WTC11 (cell line): ENCODE results near the gene NSFL1C. TPM values are rescaled to one million over a fixed set of nuclear protein-coding genes. Genes with fewer than 3 reads are reported as not detected.

Experiments
- ATAC-seq: fragments of 200-7000 bp; cut with Tn5 transposase; 2 replicates; pipeline ENCODE4 v1.10.0; 2021; ENCODE audit warnings: mild to moderate bottlenecking, moderate library complexity
- CTCF ChIA-PET: fragments of 300-600 bp; sonication (Branson Sonifier 250); formaldehyde crosslinking; loops from one replicate; lab custom pipeline; 2021; ENCODE audit warnings: antibody characterized with exemption; lab: Charles Lee
- POLR2A ChIA-PET: fragments of 350-600 bp; sonication (Branson Sonifier 250); formaldehyde crosslinking; loops from one replicate; lab custom pipeline; 2021; ENCODE audit warnings: antibody characterized with exemption; lab: Charles Lee
- DNase-seq: peaks from one replicate; pipeline ENCODE4 v3.0.0; 2021; ENCODE audit warnings: low spot score
- H3K27ac Mint-ChIP-seq: 2 replicates; pipeline ENCODE4 v1.8.0; 2021; ENCODE audit warnings: mixed read lengths
- H3K27me3 Mint-ChIP-seq: 2 replicates; pipeline ENCODE4 v1.8.0; 2021; ENCODE audit warnings: low read depth, mild to moderate bottlenecking, moderate library complexity, mixed read lengths
- H3K36me3 Mint-ChIP-seq: 2 replicates; pipeline ENCODE4 v1.8.0; 2021; ENCODE audit warnings: mixed read lengths
- H3K4me1 Mint-ChIP-seq: 2 replicates; pipeline ENCODE4 v1.8.0; 2022; ENCODE audit warnings: mixed read lengths
- H3K4me3 Mint-ChIP-seq: 2 replicates; pipeline ENCODE4 v1.8.0; 2021; ENCODE audit warnings: mild to moderate bottlenecking, moderate library complexity, mixed read lengths
- H3K9me3 Mint-ChIP-seq: 2 replicates; pipeline ENCODE4 v1.8.0; 2021; ENCODE audit warnings: mixed read lengths
- AR ChIP-seq: fragments of 250-450 bp; sonication (Bioruptor Pico); IDR thresholded peaks from 2 replicates; pipeline ENCODE4 v1.9.0; 2021; ENCODE audit warnings: mild to moderate bottlenecking
- ARID4B ChIP-seq: sonication (generic); formaldehyde crosslinking; IDR thresholded peaks from 2 replicates; pipeline ENCODE4 v1.8.0; 2023; ENCODE audit warnings: missing genetic modification reagents, mild to moderate bottlenecking, borderline replicate concordance
- ATF1 ChIP-seq: sonication (generic); formaldehyde crosslinking; IDR thresholded peaks from 2 replicates; pipeline ENCODE4 v1.8.1; 2023; ENCODE audit warnings: mild to moderate bottlenecking, moderate library complexity, missing genetic modification reagents
- ATF2 ChIP-seq: sonication (generic); formaldehyde crosslinking; IDR thresholded peaks from 2 replicates; pipeline ENCODE4 v1.8.1; 2022; ENCODE audit warnings: low read depth, missing genetic modification reagents, borderline replicate concordance
- CDX4 ChIP-seq: fragments of 250-450 bp; sonication (Bioruptor Pico); IDR thresholded peaks from 2 replicates; pipeline ENCODE4 v1.9.0; 2021; ENCODE audit warnings: moderate library complexity, mild to moderate bottlenecking, inconsistent platforms, borderline replicate concordance
- E2F1 ChIP-seq: sonication (generic); formaldehyde crosslinking; IDR thresholded peaks from 2 replicates; pipeline ENCODE4 v1.8.0; 2022; ENCODE audit warnings: mild to moderate bottlenecking, missing genetic modification reagents
- GABPB1 ChIP-seq: sonication (generic); formaldehyde crosslinking; IDR thresholded peaks from 2 replicates; pipeline ENCODE4 v1.8.1; 2023; ENCODE audit warnings: mild to moderate bottlenecking, missing genetic modification reagents
- JUN ChIP-seq: sonication (generic); formaldehyde crosslinking; IDR thresholded peaks from 2 replicates; pipeline ENCODE4 v1.8.0; 2023; ENCODE audit warnings: mild to moderate bottlenecking, missing genetic modification reagents
- ZNF121 ChIP-seq: sonication (generic); formaldehyde crosslinking; IDR thresholded peaks from 2 replicates; pipeline ENCODE4 v1.8.0; 2023; ENCODE audit warnings: missing genetic modification reagents
- ZNF138 ChIP-seq: sonication (generic); formaldehyde crosslinking; conservative IDR thresholded peaks from 2 replicates; pipeline ENCODE4 v1.8.1; 2022; ENCODE audit warnings: mild to moderate bottlenecking, moderate library complexity, missing genetic modification reagents
- ZNF317 ChIP-seq: sonication (generic); formaldehyde crosslinking; IDR thresholded peaks from 2 replicates; pipeline ENCODE4 v1.8.1; 2023; ENCODE audit warnings: low read depth, mild to moderate bottlenecking, moderate library complexity, missing genetic modification reagents, borderline replicate concordance
- total RNA-seq: library from RNA; stranded (reverse); gene quantifications from 3 replicates; pipeline ENCODE4 v1.2.3, GENCODE V29; 2021

The NSFL1C gene
- total RNA-seq, 1 experiment from 2014 or later, result 85.5 TPM

GRCh38 chr20:1468117-1468624 is 1.5 kb upstream of the NSFL1C start:
- peaks cover 8% of the 10 kb centered on the region for H3K27me3 Mint-ChIP-seq
- TF ChIP-seq JUN (CRISPR knock-in tag), result no peak
- TF ChIP-seq AR (CRISPR knock-in tag), result no peak
- TF ChIP-seq ZNF121 (CRISPR knock-in tag), result no peak
- TF ChIP-seq ATF1 (CRISPR knock-in tag), result no peak
- no peak for TF ChIP-seq E2F1
- TF ChIP-seq ATF2 (CRISPR knock-in tag), result no peak
- no peak for TF ChIP-seq ARID4B (CRISPR knock-in tag)
- POLR2A ChIA-PET, result interaction anchor here (1.0 kb wide), 1 partner anchor 32 kb away, joined by 3 read pairs; no protein-coding TSS in a partner anchor
- no peak overlapping the region for H3K27ac Mint-ChIP-seq
- peaks cover 27% of the 10 kb centered on the region for H3K4me1 Mint-ChIP-seq
- DNase-seq, result no peak
- peaks cover 10% of the 10 kb centered on the region for H3K36me3 Mint-ChIP-seq
- ATAC-seq, result no peak
- H3K9me3 Mint-ChIP-seq, result no peaks in the 10 kb centered on the region
- CTCF ChIA-PET, result interaction anchor here (0.9 to 3.8 kb wide), 12 partner anchors 27 to 309 kb away, joined by 3 to 38 read pairs (median 11); partner anchors contain the start of gene RAD21L1
- H3K4me3 Mint-ChIP-seq, result peak overlapping the region; percentile 48

GRCh38 chr20:1467355-1468116 is 887 bp upstream of the NSFL1C start:
- ChIA-PET POLR2A (interaction anchor here (1.0 to 1.6 kb wide), 2 partner anchors 33 to 44 kb away, joined by 3 to 4 read pairs; no protein-coding TSS in a partner anchor), CTCF (interaction anchor here (0.8 to 3.8 kb wide), 19 partner anchors 17 to 309 kb away, joined by 3 to 38 read pairs (median 7); partner anchors contain the start of gene RAD21L1)
- Mint-ChIP-seq H3K9me3 (no peaks in the 10 kb centered on the region), H3K4me1 (peaks cover 27% of the 10 kb centered on the region), H3K27me3 (peaks cover 8% of the 10 kb centered on the region), H3K4me3 (peak overlapping the region; percentile 48), H3K27ac (0 out of 2 replicates have a peak overlapping the region, but pooled peaks have one; percentile 13), H3K36me3 (peaks cover 12% of the 10 kb centered on the region)
- ATAC-seq, result no peak
- DNase-seq, result no peak
- TF ChIP-seq ZNF138 (CRISPR knock-in tag), result no peak
- TF ChIP-seq GABPB1 (CRISPR knock-in tag), result 0 out of 2 replicates have a peak, but pooled peaks have one; percentile 21
- no peak for TF ChIP-seq CDX4 (CRISPR knock-in tag)
- no peak for TF ChIP-seq ZNF317 (CRISPR knock-in tag)
